Endothelial cell of umbilical vein (primary cell): Measurements from ENCODE around the gene SPEF1. TPM values are rescaled to one million over a fixed set of nuclear protein-coding genes. Genes with fewer than 3 reads are reported as not detected.

ENCODE experiments used
- BruUV-seq: library from RNA; stranded (reverse); fragments of 400-500 nt; replicated peaks from 2 replicates; lab custom pipeline; 2021; lab: Mats Ljungman, UMichigan
- CTCF ChIA-PET: fragments of 300-600, 350-600 bp; sonication (Branson Sonifier 250); formaldehyde crosslinking; loops from one replicate; lab custom pipeline; 2021; ENCODE audit warnings: antibody characterized with exemption, inconsistent platforms; lab: Charles Lee
- POLR2A ChIA-PET: fragments of 300-600, 350-600 bp; sonication (Branson Sonifier 250); formaldehyde crosslinking; loops from one replicate; lab custom pipeline; 2021; ENCODE audit warnings: antibody characterized with exemption, inconsistent platforms; lab: Charles Lee
- DNase-seq: peaks from one replicate; pipeline ENCODE4 v3.0.0-alpha.2; 2011; ENCODE audit warnings: low read depth, low spot score
- FAIRE-seq: peaks from 2 replicates; lab custom pipeline; 2011; peaks lifted over from hg19 to GRCh38; lab: Jason Lieb, UNC
- H2AFZ ChIP-seq: 2 replicates; pipeline ENCODE4 v1.6.0; 2012; ENCODE audit warnings: low read depth, low read length, control low read depth, inconsistent platforms
- H3K27ac ChIP-seq: 2 replicates; pipeline ENCODE4 v1.5.1; 2011; ENCODE audit warnings: low read depth, mild to moderate bottlenecking, control low read depth, low read length, moderate library complexity; ENCODE audit not compliant: insufficient read depth
- H3K27me3 ChIP-seq, 2 experiments: 2 replicates each; pipeline versions ENCODE4 v1.6.0 to v1.6.1; 2011; ENCODE audit warnings: low read length in 2 of 2, mixed read lengths in 1 of 2; ENCODE audit not compliant: control insufficient read depth in 2 of 2, insufficient read depth in 2 of 2
- H3K36me3 ChIP-seq, 2 experiments: 2 replicates in 1 of 2; 3 replicates in 1 of 2; pipeline ENCODE4 v1.5.1; 2011; ENCODE audit warnings: low read length in 2 of 2, mild to moderate bottlenecking in 1 of 2, moderate library complexity in 1 of 2; ENCODE audit not compliant: control insufficient read depth in 2 of 2, insufficient read depth in 2 of 2; ENCODE audit errors: extremely low read depth in 1 of 2
- H3K4me1 ChIP-seq: 3 replicates; pipeline ENCODE4 v1.5.1; 2011; ENCODE audit warnings: mild to moderate bottlenecking, low read length; ENCODE audit not compliant: control insufficient read depth, insufficient read depth; ENCODE audit errors: extremely low read depth
- H3K4me2 ChIP-seq: 2 replicates; pipeline ENCODE4 v1.6.1; 2011; ENCODE audit warnings: low read length, control low read depth, mixed read lengths; ENCODE audit not compliant: insufficient read depth
- H3K4me3 ChIP-seq, 3 experiments: fragments of 200-600 bp in 1 of 3; sonication (generic), shearing (Covaris generic) in 1 of 3; replicated peaks in 1 of 3; 2 replicates each; pipeline ENCODE4 v1.5.1; 2011 to 2016; ENCODE audit warnings: control low read depth in 3 of 3, low read length in 3 of 3, mild to moderate bottlenecking in 2 of 3, inconsistent platforms in 1 of 3, low read depth in 1 of 3, moderate library complexity in 1 of 3; ENCODE audit not compliant: insufficient read depth in 1 of 3
- H3K79me2 ChIP-seq: 2 replicates; pipeline ENCODE4 v1.6.0; 2012; ENCODE audit warnings: low read length, inconsistent platforms; ENCODE audit not compliant: control insufficient read depth, insufficient read depth
- H3K9ac ChIP-seq: replicated peaks from 2 replicates; pipeline ENCODE3; 2011; ENCODE audit warnings: low read length, control low read depth; ENCODE audit not compliant: insufficient read depth; ENCODE audit errors: extremely low read depth
- H3K9me1 ChIP-seq: replicated peaks from 3 replicates; pipeline ENCODE4 v1.6.0; 2011; ENCODE audit warnings: mild to moderate bottlenecking, low read length; ENCODE audit not compliant: control insufficient read depth, insufficient read depth; ENCODE audit errors: extremely low read depth
- H3K9me3 ChIP-seq: replicated peaks from 2 replicates; pipeline ENCODE4 v1.5.1; 2012; ENCODE audit warnings: low read length, inconsistent platforms; ENCODE audit not compliant: control insufficient read depth, insufficient read depth
- H4K20me1 ChIP-seq: replicated peaks from 2 replicates; pipeline ENCODE3; 2011; ENCODE audit warnings: mild to moderate bottlenecking, low read length; ENCODE audit not compliant: control insufficient read depth, insufficient read depth; ENCODE audit errors: extremely low read depth
- EZH2 ChIP-seq: IDR thresholded peaks from 2 replicates; pipeline ENCODE4 v1.6.1; 2012; ENCODE audit warnings: borderline replicate concordance, low read depth, mild to moderate bottlenecking, moderate library complexity, low read length, inconsistent platforms; ENCODE audit not compliant: severe bottlenecking
- FOS ChIP-seq: IDR thresholded peaks from 2 replicates; pipeline ENCODE4 v1.6.1; 2011; ENCODE audit warnings: mild to moderate bottlenecking, low read length, moderate library complexity, borderline replicate concordance; ENCODE audit not compliant: insufficient read depth
- GATA2 ChIP-seq: IDR thresholded peaks from 2 replicates; pipeline ENCODE4 v1.7.0; 2011; ENCODE audit warnings: low read depth, mild to moderate bottlenecking, moderate library complexity, mixed read lengths, low read length; ENCODE audit not compliant: insufficient read length, insufficient read depth
- POLR2A ChIP-seq: IDR thresholded peaks from 2 replicates; pipeline ENCODE4 v1.6.1; 2012; ENCODE audit warnings: low read depth, mild to moderate bottlenecking, control low read depth, low read length
- POLR2AphosphoS5 ChIP-seq: IDR thresholded peaks from 2 replicates; pipeline ENCODE4 v1.6.1; 2012; ENCODE audit warnings: low read depth, mild to moderate bottlenecking, control low read depth, low read length, moderate library complexity; ENCODE audit not compliant: insufficient read depth
- dilution Hi-C: fragments of 300-500 bp; cut with MboI; formaldehyde crosslinking; loops from one replicate; pipeline ENCODE4 v1.15.0; 2019; ENCODE audit warnings: low sequenced_read_pairs; ENCODE audit not compliant: extremely low pct_ligation_motif_present
- intact Hi-C: fragments of 100-400 bp; cut with micrococcal nuclease; formaldehyde crosslinking; loops from one replicate; pipeline ENCODE4 v1.10.0; 2022
- polyA plus RNA-seq, 4 experiments: library from polyadenylated mRNA; depleted of rRNA in 3 of 4; stranded (reverse) in 3 of 4; unstranded in 1 of 4; fragments of >200 nt; gene quantifications; 2 replicates each; pipeline versions ENCODE4 v1.2.1 to v1.2.3, GENCODE V29; 2011 to 2012; ENCODE audit warnings: missing spikeins in 1 of 4
- total RNA-seq: library from RNA; stranded (reverse); gene quantifications from 2 replicates; pipeline ENCODE4 v1.2.3, GENCODE V29; 2021
- TF ChIP-seq, protein P1 (sequence below), 2 donors: IDR thresholded peaks; 1 replicate in 1 of 2; 2 replicates in 1 of 2; pipeline ENCODE4 v1.5.1; 2011; ENCODE audit warnings: low read length in 2 of 2, mild to moderate bottlenecking in 2 of 2, moderate library complexity in 2 of 2, control low read depth in 1 of 2, inconsistent platforms in 1 of 2, low read depth in 1 of 2; ENCODE audit not compliant: insufficient read depth in 1 of 2; ENCODE audit errors: extremely low read depth in 1 of 2

SPEF1 gene
- total and polyA plus RNA-seq, 2 donors (not counting 3 experiments of a cell fraction or from before 2014, with no cell fraction given) = 0.07 to 0.44 TPM

GRCh38 chr20:3744806-3745685 is 36.2 kb downstream of the SPEF1 start:
- Histone ChIP-seq H4K20me1 (no peaks in the 10 kb centered on the region), H3K4me3 (no peak overlapping the region), H3K9ac (no peak overlapping the region), H3K4me1 (no peaks in the 10 kb centered on the region), H3K79me2 (no peaks in the 10 kb centered on the region), H3K4me2 (no peak overlapping the region), H2AFZ (peak overlapping the region; percentile 59), H3K9me3 (no peaks in the 10 kb centered on the region), H3K9me1 (no peaks in the 10 kb centered on the region), H3K36me3 (no peaks in the 10 kb centered on the region), H3K27ac (no peak overlapping the region), H3K27me3 (no peaks in the 10 kb centered on the region)
- POLR2A ChIA-PET = interaction anchor here (1.0 kb wide), 1 partner anchor 23 kb away, joined by 3 read pairs; the partner anchor contains the start of gene ADISSP
- CTCF ChIA-PET = interaction anchor here (1.0 to 2.9 kb wide), 5 partner anchors 12 to 69 kb away, joined by 3 to 16 read pairs (median 5); partner anchors contain the start of gene ADISSP
- no TSS peak for BruUV-seq
- TF ChIP-seq GATA2 (no peak), FOS (no peak), POLR2A (no peak), EZH2 (no peak), POLR2AphosphoS5 (no peak)
- TF ChIP-seq, protein P1, sequence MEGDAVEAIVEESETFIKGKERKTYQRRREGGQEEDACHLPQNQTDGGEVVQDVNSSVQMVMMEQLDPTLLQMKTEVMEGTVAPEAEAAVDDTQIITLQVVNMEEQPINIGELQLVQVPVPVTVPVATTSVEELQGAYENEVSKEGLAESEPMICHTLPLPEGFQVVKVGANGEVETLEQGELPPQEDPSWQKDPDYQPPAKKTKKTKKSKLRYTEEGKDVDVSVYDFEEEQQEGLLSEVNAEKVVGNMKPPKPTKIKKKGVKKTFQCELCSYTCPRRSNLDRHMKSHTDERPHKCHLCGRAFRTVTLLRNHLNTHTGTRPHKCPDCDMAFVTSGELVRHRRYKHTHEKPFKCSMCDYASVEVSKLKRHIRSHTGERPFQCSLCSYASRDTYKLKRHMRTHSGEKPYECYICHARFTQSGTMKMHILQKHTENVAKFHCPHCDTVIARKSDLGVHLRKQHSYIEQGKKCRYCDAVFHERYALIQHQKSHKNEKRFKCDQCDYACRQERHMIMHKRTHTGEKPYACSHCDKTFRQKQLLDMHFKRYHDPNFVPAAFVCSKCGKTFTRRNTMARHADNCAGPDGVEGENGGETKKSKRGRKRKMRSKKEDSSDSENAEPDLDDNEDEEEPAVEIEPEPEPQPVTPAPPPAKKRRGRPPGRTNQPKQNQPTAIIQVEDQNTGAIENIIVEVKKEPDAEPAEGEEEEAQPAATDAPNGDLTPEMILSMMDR (IDR thresholded peaks at IDR 0.05; ENCODE audit: extremely low read depth in 1 of 2, insufficient read depth in 1 of 2, low read depth in 1 of 2, low read length in 2 of 2) = no peak
- peak; percentile 73 for DNase-seq
- peak; percentile 77 for FAIRE-seq
- dilution Hi-C loops (no loop called here), intact Hi-C loops (no loop called here)
